GM18858 (cell line): ENCODE measurements around the gene LMCD1.

Experiments used
- ATAC-seq: cut with Tn5 transposase; IDR thresholded peaks from one replicate; pipeline ENCODE4 v1.9.1; 2021; ENCODE audit not compliant: unreplicated experiment

Gene LMCD1

GRCh38 chr3:8556473-8556869 lies 54.8 kb downstream of the LMCD1 start:
- no peak for ATAC-seq

- ATAC-seq = no peak
Observed at GRCh38 chr3:8557298-8557697, 55.7 kb downstream of the LMCD1 start.

GRCh38 chr3:8558645-8559044 lies 57.0 kb downstream of the LMCD1 start:
- ATAC-seq = no peak

GRCh38 chr3:8559351-8559750 lies 57.7 kb downstream of the LMCD1 start:
- no peak for ATAC-seq

GRCh38 chr3:8560366-8561007 lies 58.9 kb downstream of the LMCD1 start:
- ATAC-seq = no peak

GRCh38 chr3:8561370-8561769 lies 59.7 kb downstream of the LMCD1 start:
- ATAC-seq = no peak

GRCh38 chr3:8562081-8562595 lies 60.5 kb downstream of the LMCD1 start:
- no peak for ATAC-seq

- ATAC-seq = no peak
Observed at GRCh38 chr3:8563146-8563545, 61.5 kb downstream of the LMCD1 start.

GRCh38 chr3:8563597-8563996 lies 62.0 kb downstream of the LMCD1 start:
- no peak for ATAC-seq

- no peak for ATAC-seq
Observed at GRCh38 chr3:8565376-8565775, 63.8 kb downstream of the LMCD1 start.

GRCh38 chr3:8567784-8568575 lies 66.4 kb downstream of the LMCD1 start:
- ATAC-seq = no peak

- no peak for ATAC-seq
Observed at GRCh38 chr3:8571256-8571655, 69.6 kb downstream of the LMCD1 start.

- ATAC-seq = no peak
Observed at GRCh38 chr3:8573342-8573926, 71.8 kb downstream of the LMCD1 start.

GRCh38 chr3:8574040-8574669 lies 72.5 kb downstream of the LMCD1 start:
- ATAC-seq = no peak

- no peak for ATAC-seq
Observed at GRCh38 chr3:8574670-8575322, 73.2 kb downstream of the LMCD1 start.

- no peak for ATAC-seq
Observed at GRCh38 chr3:8575364-8576104, 73.9 kb downstream of the LMCD1 start.

GRCh38 chr3:8576436-8576835 lies 74.8 kb downstream of the LMCD1 start:
- no peak for ATAC-seq

GRCh38 chr3:8576841-8577571 lies 75.4 kb downstream of the LMCD1 start:
- no peak for ATAC-seq

- no peak for ATAC-seq
Observed at GRCh38 chr3:8578282-8578681, 76.7 kb downstream of the LMCD1 start.

GRCh38 chr3:8579096-8579495 lies 77.5 kb downstream of the LMCD1 start:
- peak; percentile 99 for ATAC-seq
